ENCODE data around the gene TMX1. TPM values are rescaled to one million over a fixed set of nuclear protein-coding genes. Genes with fewer than 3 reads are reported as not detected.

The TMX1 gene
- total and polyA plus RNA-seq, 3 donors from 2014 or later = 19.2 to 30.7 (median 19.5) TPM

GRCh38 chr14:51305751-51306150 lies 65.7 kb downstream of the TMX1 start:
- TF ChIP-seq POLR2A (IDR thresholded peaks at IDR 0.05) (no peak), CTCF (IDR thresholded peaks at IDR 0.05) (no peak)
- intact Hi-C loops (cut with DNase I; ENCODE audit: low total_unique reads) = loop anchor here (5.0 kb wide), 1 partner anchor 202 kb away; no protein-coding TSS in a partner anchor
- WGBS, 2 donors = 62 to 87% methylated on average over 1 of the region's 1 CpG

More at GRCh38 chr14:51305751-51306150, 65.7 kb downstream of the TMX1 start:
- Histone ChIP-seq H3K36me3 (ENCODE audit: low read depth, missing control alignments) (no peaks in the 10 kb centered on the region), H3K4me1 (no peaks in the 10 kb centered on the region), H3K9me3 (no peaks in the 10 kb centered on the region), H3K27ac (no peak overlapping the region), H3K4me3 (no peak overlapping the region), H3K27me3 (no peaks in the 10 kb centered on the region)
- no peak for DNase-seq

Small RNAs within 50 kb of the gene (small RNA-seq; reads per million reads assigned to genes)
- gene RF00019 (0 reads per million in 2 donors), gene RF00156 (0 reads per million in 2 donors)

Other genes starting within 250 kb of the TMX1 start
- 1 to 10 TPM; 6.0 to 8.5 TPM for gene TRIM9, start 145.1 kb upstream of the TMX1 start, total RNA-seq
- 2.1 TPM for gene TRIM9, start 145.1 kb upstream of the TMX1 start, polyA plus RNA-seq (ENCODE audit: insufficient read depth, low read depth, low replicate concordance)

Measured in testis (tissue), 3 donors.